HT-29 (cell line): ENCODE results near the gene FIGLA. TPM values are rescaled to one million over a fixed set of nuclear protein-coding genes. Genes with fewer than 3 reads are reported as not detected.
"Not testable (repeated sequence)": the region's sequence is repeated elsewhere in the genome, so short reads cannot be mapped to it uniquely, and the experiment has no call there.

Source experiments
- DNase-seq: peaks from one replicate; pipeline ENCODE4 v3.0.0-alpha.2; 2015; ENCODE audit warnings: low spot score
- small RNA-seq: library from RNA; depleted of rRNA; stranded (forward); fragments of <200 nt; gene quantifications from one replicate; pipeline ENCODE3, GENCODE V24; 2014
- total RNA-seq: library from RNA; depleted of rRNA; stranded (reverse); fragments of >200 nt; shearing (Covaris generic); gene quantifications from 2 replicates; pipeline ENCODE4 v1.2.3, GENCODE V29; 2014; rRNA removed

Gene FIGLA
- total RNA-seq, 1 experiment from 2014 or later, result not detected

DNA sequence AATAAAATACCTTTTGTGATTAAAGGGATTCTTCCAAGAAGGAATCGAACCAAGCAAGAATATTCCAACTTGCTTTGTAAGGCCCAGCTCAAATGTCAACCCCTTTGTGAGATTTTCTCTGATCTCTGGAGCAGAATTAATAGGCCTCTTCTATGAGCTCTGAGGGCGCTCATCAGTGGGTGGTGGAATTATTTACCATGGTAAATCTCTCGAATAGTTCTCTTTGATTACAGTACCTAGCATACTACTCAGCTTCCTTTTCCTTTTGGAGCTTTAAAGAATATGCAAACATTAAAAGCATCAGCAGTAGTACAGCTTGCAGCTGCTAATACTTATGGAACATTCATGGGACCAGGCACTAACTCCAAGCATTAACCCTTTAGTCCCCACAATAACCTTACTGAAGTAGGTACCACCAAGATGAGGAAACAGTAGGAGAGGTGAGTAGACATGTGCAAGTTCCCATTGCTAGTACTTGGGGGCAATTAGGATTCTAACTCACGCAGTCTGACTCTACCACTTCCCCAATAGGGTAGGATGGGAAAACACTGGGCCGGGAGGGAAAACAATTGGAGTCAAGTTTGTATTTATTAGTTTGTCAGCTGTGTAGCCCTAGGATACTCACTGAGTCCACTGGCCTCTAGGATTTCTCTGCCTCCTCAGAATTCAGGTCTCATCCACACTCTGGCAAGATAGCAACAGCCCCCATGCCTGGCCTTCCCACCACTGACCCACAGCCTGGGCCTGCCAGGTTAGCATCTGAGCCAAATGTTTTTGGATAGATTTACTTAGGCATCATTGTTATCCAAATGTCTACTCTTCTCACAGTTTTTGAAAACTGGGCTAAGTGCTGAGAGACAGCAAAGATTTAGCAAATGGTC, 44.1 kb downstream of the FIGLA start:
- DNase-seq, result no peak

DNA sequence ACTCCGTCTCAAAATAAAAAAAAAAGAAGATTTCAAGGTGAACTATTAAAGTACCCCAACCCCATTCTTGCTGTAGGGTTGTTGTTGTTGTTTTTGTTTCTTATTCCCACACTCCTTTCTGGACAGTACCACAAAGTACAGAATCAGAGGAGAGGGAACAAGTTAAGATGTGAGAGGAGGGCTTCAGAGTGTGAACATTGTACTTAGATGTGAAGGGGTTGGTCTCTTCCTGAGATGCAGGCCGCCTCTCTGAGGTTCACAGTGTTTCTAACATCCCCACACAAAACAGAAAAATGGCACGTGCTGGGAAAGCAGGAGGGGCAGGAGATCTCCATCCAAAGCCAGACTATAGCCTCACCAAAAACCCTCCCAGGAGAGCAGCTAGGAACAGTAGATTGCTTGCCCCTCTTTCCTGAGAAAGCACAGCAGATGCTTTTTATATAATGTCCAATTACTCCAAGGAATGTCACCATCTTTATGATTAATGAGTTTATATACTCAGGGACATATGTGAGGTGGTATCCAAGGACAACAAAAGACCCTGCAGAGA, 45.1 kb downstream of the FIGLA start:
- no peak for DNase-seq

DNA sequence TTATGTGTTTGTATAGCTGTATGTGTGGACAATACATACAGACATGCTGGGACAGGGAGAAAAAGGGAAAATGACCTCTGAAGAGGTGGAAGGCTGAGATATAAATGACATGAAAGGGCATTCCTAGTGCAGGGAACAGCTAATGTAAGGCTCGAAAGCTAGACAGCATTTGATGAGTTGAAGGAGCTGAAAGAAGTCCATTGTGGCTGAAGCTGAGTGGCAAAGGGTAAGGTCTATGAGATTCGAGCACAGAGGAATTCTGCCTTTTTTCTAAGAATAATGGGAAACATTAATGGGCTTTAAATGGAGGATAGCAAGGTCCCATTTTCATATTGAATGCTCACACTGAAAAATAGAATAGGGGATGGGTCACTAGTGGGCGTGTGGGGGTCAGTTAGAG, 46.0 kb downstream of the FIGLA start:
- no peak for DNase-seq

DNA sequence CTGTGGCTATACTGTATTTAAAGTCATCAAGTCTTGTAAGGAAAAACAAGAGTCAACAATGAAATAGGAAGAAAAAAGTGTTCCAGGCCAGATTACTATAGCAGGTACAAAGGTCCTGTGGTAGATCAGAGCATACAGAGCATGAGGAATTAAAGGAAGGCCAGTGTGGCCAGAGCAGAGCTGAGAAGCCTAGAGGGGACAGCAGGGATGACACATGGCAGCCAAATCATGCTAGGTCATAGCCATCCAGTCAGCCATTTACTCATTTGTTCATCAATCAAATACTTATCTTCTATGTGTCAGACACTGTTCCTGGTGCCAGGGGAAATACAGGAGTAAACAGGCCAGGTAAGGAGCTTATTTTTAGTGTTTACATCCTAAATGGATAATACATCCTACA, 46.8 kb downstream of the FIGLA start:
- no peak for DNase-seq

DNA sequence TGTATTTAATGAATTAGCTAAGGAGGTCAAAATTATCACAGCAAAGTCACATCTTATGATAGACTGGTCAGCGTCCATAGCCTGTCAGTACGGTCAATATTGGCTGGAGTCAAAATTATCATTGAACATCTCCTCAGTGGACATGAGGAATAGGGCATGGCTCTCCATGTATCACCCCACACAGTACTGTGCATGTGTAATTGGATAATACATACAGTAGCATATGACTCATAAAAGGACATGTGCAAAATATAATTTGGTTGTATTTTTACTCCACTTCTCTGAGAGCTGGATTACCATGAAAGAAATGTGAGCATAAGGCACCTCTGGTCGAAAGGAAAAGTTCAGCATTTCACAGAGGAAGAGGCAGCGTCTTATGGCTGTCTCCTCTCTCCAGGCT, 47.4 kb downstream of the FIGLA start:
- DNase-seq, result no peak

DNA sequence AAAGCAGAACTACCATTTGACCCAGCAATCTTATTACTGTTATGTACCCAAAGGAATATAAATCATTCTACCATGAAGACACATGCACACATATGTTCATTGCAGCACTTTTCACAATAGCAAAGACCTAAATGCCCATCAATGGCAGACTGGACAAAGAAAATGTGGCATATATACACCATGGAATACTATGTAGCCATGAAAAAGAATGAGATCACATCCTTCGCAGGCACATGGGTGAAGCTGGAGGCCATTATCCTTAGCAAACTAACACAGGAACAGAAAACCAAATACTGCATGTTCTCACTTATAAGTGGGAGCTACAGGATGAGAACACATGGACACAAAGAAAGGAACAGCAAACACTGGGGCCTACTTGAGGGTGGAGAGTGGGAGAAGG, 51.0 kb downstream of the FIGLA start:
- DNase-seq, result not testable (repeated sequence)

DNA sequence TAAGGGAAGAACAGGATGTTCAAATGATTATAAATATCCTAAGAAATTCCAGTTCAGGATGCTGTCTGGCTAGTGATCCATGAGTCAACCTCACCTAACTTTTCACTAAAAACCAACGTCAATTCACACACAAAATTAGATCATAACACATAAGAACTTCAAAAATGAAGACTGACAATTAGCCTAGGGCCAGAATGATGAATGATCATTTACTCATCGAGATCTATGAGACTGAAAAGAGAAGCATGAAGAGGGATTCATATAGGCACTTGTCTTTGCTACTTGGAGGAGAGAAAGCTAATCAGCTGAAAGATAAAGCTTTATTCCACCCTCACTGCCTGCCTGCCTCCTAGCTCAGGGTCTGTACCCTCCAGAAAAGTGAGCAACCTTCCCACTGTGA, 52.3 kb downstream of the FIGLA start:
- no peak for DNase-seq

DNA sequence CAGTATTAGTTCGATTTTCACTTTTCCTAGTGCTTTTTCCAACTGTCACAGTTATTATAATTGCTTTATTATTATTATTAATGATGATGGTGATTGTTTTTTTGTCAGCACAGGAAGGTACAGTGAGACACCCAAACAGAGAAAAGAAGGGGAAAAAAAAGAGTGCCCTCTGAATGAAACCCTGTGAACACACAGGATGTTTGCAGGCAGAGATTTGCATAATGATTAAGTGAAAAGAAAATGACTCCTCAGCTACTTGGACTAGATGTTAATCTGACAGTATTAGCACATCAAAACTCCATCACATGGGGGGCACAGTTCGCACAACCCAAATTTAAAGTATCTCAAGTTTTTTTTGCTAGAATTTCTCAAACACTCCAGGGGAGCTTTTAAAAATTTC, 55.4 kb downstream of the FIGLA start:
- no peak for DNase-seq

DNA sequence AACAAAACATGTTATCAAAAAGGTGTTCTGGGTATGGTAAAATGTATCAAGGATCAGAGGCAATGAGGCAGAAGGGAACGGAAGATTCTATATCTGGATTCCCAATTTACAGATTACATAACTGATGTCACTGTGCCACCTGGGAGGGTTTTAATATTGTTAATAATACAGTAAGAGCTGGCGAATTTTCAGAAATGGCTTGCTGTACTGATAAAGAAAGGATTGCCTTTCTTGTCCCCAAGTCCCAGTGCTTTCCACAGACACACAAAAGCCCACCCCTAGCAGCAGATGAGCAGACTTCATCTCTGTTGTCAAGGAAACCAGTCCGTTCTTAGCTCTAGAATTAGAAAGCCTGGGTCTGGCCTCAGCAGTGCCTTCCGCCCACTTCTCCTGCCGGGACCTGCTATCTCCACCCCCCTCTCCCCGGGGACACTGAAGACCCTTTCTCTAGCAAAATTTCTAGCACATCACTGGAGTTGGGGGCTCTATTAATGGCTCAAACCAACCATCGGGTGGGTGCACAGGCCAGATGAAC, 56.7 kb downstream of the FIGLA start:
- no peak for DNase-seq

DNA sequence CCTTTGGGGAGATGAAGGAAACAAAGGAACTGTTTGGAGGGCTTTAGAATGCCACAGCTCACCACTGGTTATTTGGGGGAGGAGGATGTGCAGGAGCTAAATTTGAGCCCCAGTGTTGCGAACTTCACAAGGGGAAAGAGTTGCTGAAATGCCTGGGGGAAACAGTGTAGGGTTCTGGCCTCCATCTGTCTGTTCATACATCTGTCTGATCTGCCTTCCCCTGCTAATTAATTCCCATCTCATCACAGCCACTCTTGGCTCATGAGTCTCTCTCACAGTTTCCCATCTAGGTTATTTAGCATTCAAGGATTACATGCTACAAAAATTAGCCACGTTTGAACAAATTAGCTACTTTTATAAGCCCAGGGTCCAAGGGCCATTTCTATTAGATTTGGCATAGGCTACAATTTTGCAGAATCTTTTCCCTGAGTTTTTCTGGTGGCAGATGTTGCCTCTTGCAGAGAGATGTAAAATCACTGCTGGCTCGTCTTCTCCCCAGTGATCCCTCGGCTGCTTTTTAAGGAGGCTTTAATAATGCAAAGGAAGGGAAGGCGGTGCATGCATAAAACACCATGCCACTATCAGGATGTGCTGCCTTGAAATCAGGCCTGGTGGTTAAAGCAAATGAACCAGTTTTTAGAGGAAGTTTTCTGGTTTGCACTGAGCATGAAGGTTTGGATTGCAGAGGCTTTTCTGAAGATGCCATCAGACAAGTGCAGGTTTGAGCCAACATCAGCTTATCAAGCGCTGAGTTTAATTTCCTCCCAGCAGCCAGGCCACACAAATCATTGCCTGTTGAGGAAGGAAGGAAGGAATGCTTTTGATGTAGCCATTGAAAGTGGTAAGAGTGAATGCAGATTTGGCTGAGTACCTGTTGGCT, 57.4 kb downstream of the FIGLA start:
- DNase-seq, result no peak

DNA sequence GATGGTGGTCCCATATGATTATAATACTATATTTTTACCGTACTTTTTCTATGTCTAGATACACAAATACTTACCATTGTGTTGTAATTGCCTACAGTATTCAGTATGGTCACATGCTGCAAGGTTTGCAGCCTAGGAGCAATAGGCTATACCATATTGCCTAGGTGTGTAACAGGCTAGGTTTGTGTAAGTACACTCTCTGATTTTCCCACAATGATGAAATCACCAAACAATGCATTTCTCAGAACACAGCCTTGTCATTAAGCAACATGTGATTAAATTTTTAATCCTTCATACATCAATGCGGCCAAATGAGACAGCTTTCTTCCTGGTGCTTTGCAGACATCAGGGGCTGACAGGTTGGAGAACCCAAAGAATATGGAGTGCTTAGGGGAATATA, 59.7 kb downstream of the FIGLA start:
- DNase-seq, result no peak

DNA sequence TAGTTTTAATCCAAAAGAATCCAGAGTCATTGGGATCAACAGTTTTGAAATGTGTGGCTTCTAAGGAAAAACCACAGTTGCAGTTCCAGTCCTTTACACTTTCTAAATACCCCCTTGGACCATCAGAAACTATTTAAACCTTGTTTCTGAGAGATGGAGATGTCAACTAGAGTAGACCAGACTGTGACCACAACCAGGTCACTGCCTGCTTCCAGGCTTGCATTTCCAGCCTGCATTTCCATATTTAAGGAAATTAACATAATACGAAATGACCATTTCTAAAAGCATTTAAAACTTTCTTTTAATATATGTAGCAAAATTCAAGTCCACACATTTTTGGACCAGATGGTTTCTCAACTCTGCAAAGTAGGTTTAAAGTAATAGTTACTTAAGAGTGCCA, 60.8 kb downstream of the FIGLA start:
- DNase-seq, result no peak

DNA sequence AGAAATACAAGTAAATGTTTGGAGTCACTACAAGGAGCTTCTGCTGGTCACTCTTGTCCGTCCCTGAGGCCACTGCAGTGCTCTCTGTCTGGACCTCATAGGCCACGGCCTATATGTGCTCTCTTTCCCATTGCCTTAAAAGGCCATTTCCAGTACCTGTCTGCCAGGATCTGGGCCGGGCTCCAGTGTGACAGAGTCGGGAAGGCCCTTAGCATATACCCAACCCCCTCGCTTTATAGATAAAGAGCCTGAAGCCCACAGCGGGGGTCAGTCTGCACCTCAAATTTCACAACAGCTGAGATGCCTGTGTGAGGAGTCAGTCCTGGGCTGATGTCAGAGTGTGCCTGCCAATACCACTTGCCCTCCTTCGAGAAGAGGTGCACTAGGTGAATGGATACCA, 62.3 kb downstream of the FIGLA start:
- no peak for DNase-seq

Small RNAs within 50 kb of the gene (small RNA-seq; reads per million reads assigned to genes)
- gene HMGN2P21, result not detected

Other genes with a start within 250 kb of the FIGLA start
- gene TGFA, start 236.8 kb downstream of the FIGLA start, total RNA-seq, result 37.5 and 43.3 TPM in 2 replicates
- gene ADD2, start 22.4 kb downstream of the FIGLA start, total RNA-seq, result 0.71 and 0.73 TPM in 2 replicates
- not detected in 2 replicates for gene CLEC4F, start 30.0 kb upstream of the FIGLA start, total RNA-seq
- gene CD207, start 45.2 kb upstream of the FIGLA start, total RNA-seq, result not detected in 2 replicates
- 1.8 and 2.3 TPM in 2 replicates for gene VAX2, start 109.9 kb upstream of the FIGLA start, total RNA-seq
- 32.8 and 43.9 TPM in 2 replicates for gene ATP6V1B1, start 145.3 kb upstream of the FIGLA start, total RNA-seq
- gene ANKRD53, start 188.0 kb upstream of the FIGLA start, total RNA-seq, result 0.28 TPM in 1 of 2 replicates, not detected in the other
- gene TEX261, start 204.2 kb upstream of the FIGLA start, total RNA-seq, result 43.3 and 50.1 TPM in 2 replicates